ENCODE measurements around the gene ZCCHC3. TPM values are rescaled to one million over a fixed set of nuclear protein-coding genes. Genes with fewer than 3 reads are reported as not detected.
"Not testable (repeated sequence)": the region's sequence is repeated elsewhere in the genome, so short reads cannot be mapped to it uniquely, and the experiment has no call there.

The ZCCHC3 gene
- 10 to 100 TPM; 24.6 to 40.1 (median 31.3) TPM for polyA plus RNA-seq (ENCODE audit: insufficient read length in 10 of 10)
- long read RNA-seq, donor 1, transcript ZCCHC3-201 (1 exons, 3,354 nt), result major isoform, 28 of 28 reads
- long read RNA-seq, donor 1, partial matches to known transcripts, result 0 of 28 reads
- long read RNA-seq, donor 1, other reads (novel, unspliced or antisense), result 0 of 28 reads
- long read RNA-seq, donor 2, transcript ZCCHC3-201 (1 exons, 3,354 nt), result major isoform, 13 of 13 reads
- long read RNA-seq, donor 2, partial matches to known transcripts, result 0 of 13 reads
- long read RNA-seq, donor 2, other reads (novel, unspliced or antisense), result 0 of 13 reads
- long read RNA-seq, donor 3, result 0 reads
- long read RNA-seq, donor 4, transcript ZCCHC3-201 (1 exons, 3,354 nt), result major isoform, 38 of 38 reads
- long read RNA-seq, donor 4, partial matches to known transcripts, result 0 of 38 reads
- long read RNA-seq, donor 4, other reads (novel, unspliced or antisense), result 0 of 38 reads
- long read RNA-seq, donor 5, transcript ZCCHC3-201 (1 exons, 3,354 nt), result major isoform, 35 of 35 reads
- long read RNA-seq, donor 5, partial matches to known transcripts, result 0 of 35 reads
- long read RNA-seq, donor 5, other reads (novel, unspliced or antisense), result 0 of 35 reads
- long read RNA-seq, donor 6, transcript ZCCHC3-201 (1 exons, 3,354 nt), result major isoform, 33 of 33 reads
- long read RNA-seq, donor 6, partial matches to known transcripts, result 0 of 33 reads
- long read RNA-seq, donor 6, other reads (novel, unspliced or antisense), result 0 of 33 reads
- long read RNA-seq, donor 7, transcript ZCCHC3-201 (1 exons, 3,354 nt), result major isoform, 19 of 19 reads
- long read RNA-seq, donor 7, partial matches to known transcripts, result 0 of 19 reads
- long read RNA-seq, donor 7, other reads (novel, unspliced or antisense), result 0 of 19 reads
- long read RNA-seq, donor 8, transcript ZCCHC3-201 (1 exons, 3,354 nt), result major isoform, 22 of 22 reads
- long read RNA-seq, donor 8, partial matches to known transcripts, result 0 of 22 reads
- long read RNA-seq, donor 8, other reads (novel, unspliced or antisense), result 0 of 22 reads
- long read RNA-seq, donor 9, partial matches to known transcripts, result 0 of 2 reads
- long read RNA-seq, donor 9, other reads (novel, unspliced or antisense), result 0 of 2 reads

- DNase-seq, result peak; percentile 92 to 96 (median 93)
Observed at GRCh38 chr20:297098-297924, at the start of gene ZCCHC3. TSS of gene ZCCHC3 (plus strand) at chr20:297570. CDS start at chr20:297587, 17 bp downstream.

- no peak for DNase-seq
Observed at GRCh38 chr20:251354-251753, 46.0 kb upstream of the ZCCHC3 start.

GRCh38 chr20:252801-253200 lies 44.6 kb upstream of the ZCCHC3 start:
- no peak for DNase-seq

- DNase-seq, result not testable (repeated sequence)
Observed at GRCh38 chr20:253447-253846, 43.9 kb upstream of the ZCCHC3 start.

- DNase-seq, result no peak
Observed at GRCh38 chr20:257419-257818, 40.0 kb upstream of the ZCCHC3 start, which contains the start of gene DEFB132. TSS of gene DEFB132 (plus strand) at chr20:257724. CDS start at chr20:257779, 55 bp downstream.

- DNase-seq, result no peak
Observed at GRCh38 chr20:258269-258858, 39.0 kb upstream of the ZCCHC3 start.

- DNase-seq, result no peak
Observed at GRCh38 chr20:258963-259362, 38.4 kb upstream of the ZCCHC3 start.

- no peak for DNase-seq
Observed at GRCh38 chr20:259981-260380, 37.4 kb upstream of the ZCCHC3 start.

GRCh38 chr20:263701-264100 lies 33.7 kb upstream of the ZCCHC3 start:
- no peak for DNase-seq

GRCh38 chr20:266596-267562 lies 30.5 kb upstream of the ZCCHC3 start:
- peak; percentile 67 to 92 (median 86) for DNase-seq

- DNase-seq, result no peak
Observed at GRCh38 chr20:270517-270916, 26.9 kb upstream of the ZCCHC3 start.

GRCh38 chr20:271069-271468 lies 26.3 kb upstream of the ZCCHC3 start:
- DNase-seq, result no peak

- no peak for DNase-seq
Observed at GRCh38 chr20:271528-271927, 25.8 kb upstream of the ZCCHC3 start.

GRCh38 chr20:272718-273117 lies 24.7 kb upstream of the ZCCHC3 start:
- DNase-seq, result no peak

GRCh38 chr20:273884-274283 lies 23.5 kb upstream of the ZCCHC3 start:
- DNase-seq, result no peak

- DNase-seq, result no peak
Observed at GRCh38 chr20:275791-276190, 21.6 kb upstream of the ZCCHC3 start.

- DNase-seq, result no peak
Observed at GRCh38 chr20:276620-277495, 20.5 kb upstream of the ZCCHC3 start.

- DNase-seq, result no peak
Observed at GRCh38 chr20:277496-277781, 19.9 kb upstream of the ZCCHC3 start.

- DNase-seq, result no peak
Observed at GRCh38 chr20:278181-278580, 19.2 kb upstream of the ZCCHC3 start.
